DMS53 treated with DMSO at 0.1 percent for 48 hours (cell line): ENCODE measurements around the gene LAMA3.

ENCODE experiments used
- DNase-seq: peaks from one replicate; lab custom pipeline; 2025; ENCODE audit not compliant: unreplicated experiment; lab: John Stamatoyannopoulos, UW

Gene LAMA3

GRCh38 chr18:23872701-23873550 is 183.7 kb downstream of the LAMA3 start:
- no peak for DNase-seq

- DNase-seq = no peak
These were observed 187.0 kb downstream of the LAMA3 start for GRCh38 chr18:23875966-23876895.

- no peak for DNase-seq
These were observed 187.7 kb downstream of the LAMA3 start for GRCh38 chr18:23876921-23877320.

- no peak for DNase-seq
These were observed 188.1 kb downstream of the LAMA3 start for GRCh38 chr18:23877371-23877770.

GRCh38 chr18:23878336-23878900 is 189.2 kb downstream of the LAMA3 start:
- no peak for DNase-seq

- DNase-seq = no peak
These were observed 189.9 kb downstream of the LAMA3 start for GRCh38 chr18:23879126-23879525.

- DNase-seq = no peak
These were observed 190.3 kb downstream of the LAMA3 start for GRCh38 chr18:23879544-23879943.

GRCh38 chr18:23879966-23880565 is 190.8 kb downstream of the LAMA3 start:
- DNase-seq = no peak

GRCh38 chr18:23880931-23881617 is 191.8 kb downstream of the LAMA3 start:
- no peak for DNase-seq

- no peak for DNase-seq
These were observed 192.5 kb downstream of the LAMA3 start for GRCh38 chr18:23881778-23882177.

- DNase-seq = no peak
These were observed 193.5 kb downstream of the LAMA3 start for GRCh38 chr18:23882616-23883276.

- DNase-seq = peak; percentile 35
These were observed 194.1 kb downstream of the LAMA3 start for GRCh38 chr18:23883277-23883790.

GRCh38 chr18:23884681-23885375 is 195.6 kb downstream of the LAMA3 start:
- no peak for DNase-seq

GRCh38 chr18:23885750-23886149 is 196.5 kb downstream of the LAMA3 start:
- DNase-seq = no peak

- DNase-seq = no peak
These were observed 197.8 kb downstream of the LAMA3 start for GRCh38 chr18:23887035-23887434.

GRCh38 chr18:23887493-23887892 is 198.2 kb downstream of the LAMA3 start:
- no peak for DNase-seq

GRCh38 chr18:23888881-23889280 is 199.6 kb downstream of the LAMA3 start:
- no peak for DNase-seq

GRCh38 chr18:23889907-23890306 is 200.7 kb downstream of the LAMA3 start:
- no peak for DNase-seq

GRCh38 chr18:23890589-23890988 is 201.3 kb downstream of the LAMA3 start:
- no peak for DNase-seq
